GM12891 (cell line): Measurements from ENCODE around the gene LEFTY2.

Experiments
- PAX5 ChIP-seq: IDR thresholded peaks from 2 replicates; pipeline ENCODE4 v1.6.1; 2011; ENCODE audit warnings: low read length, moderate library complexity, mild to moderate bottlenecking; ENCODE audit not compliant: insufficient read depth, severe bottlenecking
- POLR2A ChIP-seq: IDR thresholded peaks from 2 replicates; pipeline ENCODE4 v1.6.1; 2011; ENCODE audit warnings: low read depth, low read length, control low read depth
- POLR2AphosphoS5 ChIP-seq: IDR thresholded peaks from 2 replicates; pipeline ENCODE4 v1.6.1; 2011; ENCODE audit warnings: low read depth, low read length, control low read depth
- POU2F2 ChIP-seq: IDR thresholded peaks from 2 replicates; pipeline ENCODE4 v1.6.1; 2011; ENCODE audit warnings: low read depth, mild to moderate bottlenecking, control low read depth, low read length, moderate library complexity
- SPI1 ChIP-seq: IDR thresholded peaks from 2 replicates; pipeline ENCODE4 v1.6.1; 2011; ENCODE audit warnings: low read depth, low read length, control low read depth
- TAF1 ChIP-seq: IDR thresholded peaks from 2 replicates; pipeline ENCODE4 v1.6.1; 2011; ENCODE audit warnings: low read depth, low read length, control low read depth

GRCh38 chr1:225906467-225906866 lies 34.6 kb downstream of the LEFTY2 start:
- TF ChIP-seq POLR2A (no peak), POLR2AphosphoS5 (no peak), TAF1 (no peak), SPI1 (no peak), PAX5 (no peak), POU2F2 (no peak)
